HG03565 (cell line): ENCODE data around the gene PRPF18.
"Not testable (repeated sequence)": the region's sequence is repeated elsewhere in the genome, so short reads cannot be mapped to it uniquely, and the experiment has no call there.

ENCODE experiments used
- ATAC-seq: cut with Tn5 transposase; IDR thresholded peaks from one replicate; pipeline ENCODE4 v1.9.1; 2021; ENCODE audit warnings: mild to moderate bottlenecking, moderate library complexity; ENCODE audit not compliant: unreplicated experiment

PRPF18 gene

DNA sequence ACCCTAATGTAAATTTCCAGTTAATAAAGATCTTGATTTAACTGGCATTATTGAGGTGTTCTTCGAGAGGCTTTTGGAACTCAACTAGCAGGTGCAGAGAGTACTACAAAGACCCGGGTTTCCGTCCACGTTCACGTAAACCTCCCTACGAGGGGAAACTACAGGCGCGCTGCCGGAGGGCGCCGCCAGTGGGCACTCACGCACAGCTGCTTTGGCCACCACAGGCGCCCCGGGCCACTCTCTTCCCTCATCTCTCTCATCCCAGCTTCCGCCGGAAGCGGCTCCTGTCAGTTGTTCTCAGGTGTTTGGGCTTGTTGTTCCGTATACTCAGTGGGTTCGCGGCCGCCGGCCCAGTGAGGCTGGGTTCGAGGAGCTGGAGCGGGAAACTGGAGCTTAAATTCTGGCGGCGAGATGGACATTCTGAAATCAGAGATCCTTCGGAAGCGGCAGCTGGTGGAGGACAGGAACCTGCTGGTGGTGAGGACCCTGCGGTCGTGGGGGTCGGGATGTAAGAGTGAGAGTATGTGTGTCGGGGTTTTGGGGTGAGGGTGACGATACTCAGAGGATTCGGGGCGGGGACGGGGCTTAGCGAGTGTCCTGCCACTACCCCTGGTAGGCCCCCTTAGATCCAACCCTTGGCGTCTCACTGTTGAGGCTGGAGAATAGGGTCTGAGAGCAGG lies at the start of gene PRPF18:
Gene PRPF18, plus strand, starts transcription at position 290 of the 680 bp plus-strand sequence. Its CDS starts 122 bp downstream, at position 412.
- ATAC-seq: peak; percentile 99

DNA sequence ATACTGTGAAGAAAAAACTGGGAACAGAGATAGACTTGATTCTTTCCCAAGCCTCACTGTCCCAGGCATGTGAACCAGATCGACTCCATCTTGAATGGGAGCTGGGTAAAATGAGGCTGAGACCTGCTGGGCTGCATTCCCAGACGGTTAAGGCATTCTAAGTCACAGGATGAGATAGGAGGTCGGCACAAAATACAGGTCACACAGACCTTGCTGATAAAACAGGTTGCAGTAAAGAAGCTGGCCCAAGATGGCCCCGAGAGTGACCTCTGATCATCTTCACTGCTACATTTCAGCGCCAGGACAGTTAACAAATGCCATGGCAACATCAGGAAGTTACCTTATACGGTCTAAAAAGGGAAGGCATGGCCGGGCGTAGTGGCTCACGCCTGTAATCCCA lies 48.8 kb upstream of the PRPF18 start:
- ATAC-seq: not testable (repeated sequence)

DNA sequence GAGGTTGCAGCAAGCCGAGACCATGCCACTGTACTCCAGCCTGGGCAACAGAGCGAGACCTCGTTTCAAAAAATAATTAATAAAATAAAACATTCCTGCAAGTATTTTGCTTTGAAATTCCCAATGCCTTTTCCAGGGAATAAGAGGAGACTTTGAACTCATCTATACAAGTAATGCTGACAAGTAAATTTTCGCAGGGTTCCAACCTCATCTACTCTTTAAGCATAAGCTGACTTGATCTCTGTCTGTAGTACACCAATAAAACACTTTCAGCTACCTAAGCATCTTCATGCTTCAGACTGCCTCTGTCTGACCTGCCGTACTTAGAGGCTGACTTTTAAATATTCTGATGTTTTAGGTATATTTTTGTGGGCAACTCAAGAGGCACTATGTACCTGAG lies 44.2 kb upstream of the PRPF18 start:
- no peak for ATAC-seq

DNA sequence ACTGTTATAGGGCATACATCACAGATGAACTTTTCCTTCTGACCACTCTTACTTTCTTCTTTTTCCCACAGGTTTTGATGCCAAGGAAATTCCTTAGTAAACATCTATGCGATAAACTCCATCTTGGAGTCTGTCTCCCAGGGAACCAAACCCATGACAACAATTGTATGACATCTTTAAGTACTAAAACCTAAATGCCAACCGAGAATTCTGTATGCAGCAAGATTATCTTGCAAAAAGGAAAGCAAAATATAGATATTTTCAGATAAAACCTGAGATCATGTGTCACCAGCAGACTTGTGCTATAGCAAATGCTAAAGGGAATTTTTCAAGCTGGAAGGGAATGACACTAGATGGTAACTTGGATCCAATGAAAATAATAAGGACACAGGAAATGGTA lies 36.0 kb upstream of the PRPF18 start:
- no peak for ATAC-seq

DNA sequence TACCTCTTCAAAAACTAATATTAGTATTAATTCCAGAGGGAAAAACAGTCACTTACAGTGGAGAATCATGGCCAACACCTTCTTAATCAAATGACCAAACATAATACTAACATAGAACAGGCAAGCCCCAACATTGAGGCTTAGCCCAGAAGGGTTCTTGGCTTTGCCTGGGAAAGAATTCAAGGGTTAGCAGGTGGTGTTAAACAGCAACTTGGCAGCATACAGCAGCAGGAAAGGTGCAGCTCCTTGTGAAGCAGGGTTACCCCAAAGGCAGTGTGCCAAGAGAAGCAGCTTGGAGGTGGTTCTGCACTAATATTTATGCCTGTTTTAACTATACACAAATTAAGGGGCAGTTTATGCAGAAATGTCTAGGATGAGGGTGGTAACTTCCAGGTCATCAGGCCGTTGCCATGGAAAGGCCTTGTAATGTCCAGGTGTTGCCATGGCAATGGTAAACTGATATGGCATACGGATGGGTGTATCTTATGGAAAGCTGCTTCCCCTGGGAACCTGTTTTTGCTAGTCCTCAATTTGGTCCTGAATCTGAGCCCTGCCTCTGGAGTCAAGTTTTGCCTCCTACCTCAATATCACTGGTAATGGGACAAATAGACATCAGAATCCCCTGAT lies 30.8 kb upstream of the PRPF18 start:
- no peak for ATAC-seq

- ATAC-seq: no peak
Observed at GRCh38 chr10:13559124-13559700, 27.6 kb upstream of the PRPF18 start.

DNA sequence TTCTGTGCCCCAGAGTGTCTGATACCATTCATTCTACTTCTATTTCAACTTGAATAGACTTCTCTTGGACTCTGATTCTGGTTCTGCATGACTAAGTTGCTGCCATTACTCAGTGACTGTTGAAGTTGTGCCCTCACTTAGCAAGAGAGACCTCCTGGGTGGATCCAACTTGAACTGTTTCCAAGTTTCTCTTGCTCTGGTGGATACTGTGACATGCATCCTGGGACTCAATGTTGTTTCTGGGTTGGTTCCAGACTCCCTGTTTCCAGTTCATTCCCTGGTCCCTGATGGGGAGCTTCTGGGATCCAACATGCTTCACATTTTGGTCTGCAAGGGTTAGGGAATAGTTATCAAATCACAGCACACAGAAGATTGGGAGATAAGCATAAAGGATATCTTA lies 26.2 kb upstream of the PRPF18 start:
- ATAC-seq: no peak

DNA sequence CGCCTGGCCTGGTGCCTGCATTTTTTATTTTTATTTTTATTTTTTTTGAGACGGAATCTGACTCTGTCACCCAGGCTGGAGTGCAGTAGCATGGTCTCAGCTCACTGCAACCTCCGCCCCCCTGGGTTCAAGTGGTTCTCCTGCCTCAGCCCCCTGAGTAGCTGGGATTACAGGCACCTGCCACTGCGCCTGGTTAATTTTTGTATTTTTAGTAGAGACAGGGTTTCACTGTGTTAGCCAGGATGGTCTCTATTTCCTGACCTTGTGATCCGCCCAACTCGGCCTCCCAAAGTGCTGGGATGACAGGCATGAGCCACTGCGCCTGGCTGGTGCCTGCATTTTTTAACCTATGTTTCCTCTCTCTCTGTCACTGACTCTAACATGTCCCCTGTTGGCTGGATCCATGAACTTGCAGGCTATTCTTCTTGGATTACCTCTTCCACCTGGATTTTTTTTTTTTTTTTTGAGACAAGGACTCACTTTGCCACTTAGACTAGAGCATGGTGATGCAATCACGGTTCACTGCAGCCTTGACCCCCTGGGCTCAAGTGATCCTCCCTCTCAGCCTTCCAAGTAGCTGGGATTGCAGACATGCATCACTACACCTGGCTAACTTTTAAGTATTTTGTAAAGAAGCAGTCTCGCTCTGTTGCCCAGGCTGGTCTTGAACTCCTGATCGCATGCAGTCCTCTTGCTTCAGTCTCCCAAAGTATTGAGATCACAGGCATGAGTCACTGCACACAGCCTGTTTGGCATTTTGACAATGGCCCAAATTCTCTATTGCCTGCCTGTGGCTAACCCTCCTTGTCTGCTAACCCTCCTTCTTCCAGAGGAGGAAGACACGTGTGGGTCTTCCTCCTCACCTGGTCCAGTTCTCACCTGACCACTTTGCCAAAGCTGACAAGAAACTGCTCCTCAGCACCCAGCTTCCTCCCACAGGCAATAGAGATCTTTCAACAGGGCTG lies 23.0 kb upstream of the PRPF18 start:
- no peak for ATAC-seq

DNA sequence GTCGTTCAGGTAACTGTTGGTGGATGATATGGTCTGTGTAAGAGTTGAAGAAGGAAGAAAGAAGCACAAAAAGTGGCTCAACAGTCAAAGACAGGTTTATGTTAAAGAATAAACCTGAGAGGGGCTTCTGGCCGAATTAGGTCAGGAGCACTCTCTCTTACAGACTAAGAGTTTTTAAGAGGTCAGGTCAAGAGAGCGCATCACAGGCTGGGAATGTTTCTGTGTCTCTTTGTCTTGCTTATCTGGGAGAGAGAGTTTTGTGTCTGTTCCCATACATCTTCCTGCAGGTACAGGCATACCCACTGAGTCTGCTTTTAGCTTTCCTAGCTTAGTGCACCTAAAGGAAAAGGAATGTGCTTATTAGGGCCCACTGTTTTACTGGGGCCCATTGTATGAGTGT lies 22.2 kb upstream of the PRPF18 start:
- no peak for ATAC-seq

DNA sequence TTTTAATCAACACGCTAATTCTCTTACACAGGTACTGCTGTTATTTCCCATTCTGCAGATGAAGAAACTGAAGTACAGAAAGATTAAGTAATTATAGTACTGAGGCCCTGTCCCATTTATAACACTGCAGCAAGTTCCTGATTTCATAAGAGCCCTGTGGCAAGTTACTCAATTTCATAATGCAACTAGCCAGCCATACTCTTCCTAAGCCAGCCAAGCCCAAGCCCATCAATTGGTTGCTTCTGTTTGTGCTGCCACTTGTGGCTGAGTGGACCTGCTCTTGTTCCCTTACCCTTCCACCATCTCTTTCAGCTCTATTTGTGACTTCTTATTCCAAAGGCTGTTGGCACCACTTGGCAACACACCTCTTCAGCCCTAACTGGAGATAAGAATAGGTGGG lies 19.7 kb upstream of the PRPF18 start:
- no peak for ATAC-seq

GRCh38 chr10:13571541-13571940 lies 15.2 kb upstream of the PRPF18 start:
- no peak for ATAC-seq

GRCh38 chr10:13573960-13574359 lies 12.8 kb upstream of the PRPF18 start:
- no peak for ATAC-seq

DNA sequence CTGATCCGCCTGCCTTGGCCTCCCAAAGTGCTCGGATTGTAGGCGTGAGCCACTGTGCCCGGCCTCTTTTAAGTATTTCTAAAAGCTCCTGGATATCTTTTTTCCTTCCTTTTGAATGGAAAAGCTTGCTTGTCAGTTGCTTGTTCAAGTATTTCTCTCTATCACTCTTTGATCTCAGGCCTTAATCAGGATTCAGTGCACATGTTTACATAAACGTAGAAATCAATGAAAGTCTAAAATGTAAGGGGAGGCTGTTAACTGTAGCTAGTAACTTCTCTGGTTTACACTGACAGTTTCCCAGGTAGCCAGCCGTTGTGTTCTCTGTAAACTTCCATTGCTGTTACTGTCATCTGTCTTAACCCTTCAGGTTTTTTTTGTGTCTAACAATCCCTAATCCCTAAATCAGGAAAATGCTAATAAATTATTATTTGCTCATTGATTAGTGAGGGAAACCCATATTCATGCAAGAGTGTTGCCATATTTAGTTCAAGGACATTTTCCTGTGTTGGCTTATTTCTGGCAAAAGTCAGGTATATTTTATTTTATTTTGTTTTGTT lies 1.5 kb upstream of the PRPF18 start:
- ATAC-seq: no peak

DNA sequence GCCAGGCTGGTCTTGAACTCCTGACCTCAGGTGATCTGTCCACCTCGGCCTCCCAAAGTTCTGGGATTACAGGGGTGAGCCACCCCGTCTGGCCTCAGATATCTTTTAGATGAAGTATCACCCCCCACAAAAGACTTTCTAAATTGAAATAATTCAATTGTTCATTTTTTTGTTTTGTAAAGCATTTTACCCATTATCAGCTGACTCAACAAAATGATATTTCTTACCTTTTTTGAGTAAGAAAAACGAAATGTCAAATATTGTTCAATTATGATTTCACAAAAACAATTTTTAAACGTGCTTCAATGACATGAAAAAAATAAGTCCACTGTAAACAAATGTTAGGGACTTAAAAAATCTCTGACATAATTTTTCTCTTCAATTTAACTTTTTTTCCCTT lies 822 bp upstream of the PRPF18 start:
- ATAC-seq: no peak

- ATAC-seq: no peak
Observed at GRCh38 chr10:13587391-13587790, 626 bp downstream of the PRPF18 start.

GRCh38 chr10:13589316-13589715 lies 2.6 kb downstream of the PRPF18 start:
- ATAC-seq: no peak

- ATAC-seq: no peak
Observed at GRCh38 chr10:13590886-13591285, 4.1 kb downstream of the PRPF18 start.

DNA sequence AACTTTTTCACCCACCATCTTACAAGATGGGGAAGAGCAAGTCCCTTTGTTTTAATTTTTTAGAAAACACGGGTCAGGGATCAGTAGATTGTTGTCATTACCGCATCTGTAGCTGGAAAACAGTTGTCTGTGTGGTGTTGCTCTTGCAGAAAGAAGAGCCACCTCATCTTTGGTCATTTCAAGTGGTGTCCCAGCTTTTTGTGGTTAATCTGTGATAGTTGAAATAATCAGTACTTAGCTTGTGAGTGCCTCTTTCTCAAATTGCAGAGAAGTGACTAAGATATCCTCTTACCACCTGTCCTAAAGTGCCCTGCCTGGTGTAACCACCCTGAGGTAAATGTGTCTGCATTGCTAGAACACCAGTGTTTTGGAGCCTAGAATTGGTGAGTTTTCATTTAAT lies 5.5 kb downstream of the PRPF18 start:
- ATAC-seq: no peak

DNA sequence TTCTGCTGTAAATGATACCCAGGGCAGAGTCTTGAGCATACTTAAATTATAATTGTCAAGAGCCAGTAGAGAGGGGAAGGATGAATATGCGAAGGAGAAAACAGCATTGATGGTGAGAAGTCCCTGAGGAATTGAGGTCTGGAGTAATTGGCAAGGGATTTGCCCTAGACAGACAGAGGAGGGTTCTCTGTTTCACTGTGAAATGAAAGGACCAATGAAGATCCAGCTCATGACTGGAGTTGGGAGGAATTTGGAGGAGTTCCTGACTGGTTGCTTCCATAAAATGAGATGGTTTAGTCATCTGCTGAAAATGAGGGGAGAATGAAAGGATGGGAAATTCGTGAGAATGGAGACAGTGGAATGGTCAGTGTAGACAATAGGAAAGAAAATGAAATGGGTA lies 6.8 kb downstream of the PRPF18 start:
- no peak for ATAC-seq

GRCh38 chr10:13594641-13595040 lies 7.9 kb downstream of the PRPF18 start:
- no peak for ATAC-seq

GRCh38 chr10:13597909-13598308 lies 11.1 kb downstream of the PRPF18 start:
- no peak for ATAC-seq
